ENCODE measurements around the gene AGAP1.

Gene AGAP1

GRCh38 chr2:236161531-236161930 is 667.7 kb downstream of the AGAP1 start:
- DNase-seq (ENCODE audit: low spot score) = no peak

DNA sequence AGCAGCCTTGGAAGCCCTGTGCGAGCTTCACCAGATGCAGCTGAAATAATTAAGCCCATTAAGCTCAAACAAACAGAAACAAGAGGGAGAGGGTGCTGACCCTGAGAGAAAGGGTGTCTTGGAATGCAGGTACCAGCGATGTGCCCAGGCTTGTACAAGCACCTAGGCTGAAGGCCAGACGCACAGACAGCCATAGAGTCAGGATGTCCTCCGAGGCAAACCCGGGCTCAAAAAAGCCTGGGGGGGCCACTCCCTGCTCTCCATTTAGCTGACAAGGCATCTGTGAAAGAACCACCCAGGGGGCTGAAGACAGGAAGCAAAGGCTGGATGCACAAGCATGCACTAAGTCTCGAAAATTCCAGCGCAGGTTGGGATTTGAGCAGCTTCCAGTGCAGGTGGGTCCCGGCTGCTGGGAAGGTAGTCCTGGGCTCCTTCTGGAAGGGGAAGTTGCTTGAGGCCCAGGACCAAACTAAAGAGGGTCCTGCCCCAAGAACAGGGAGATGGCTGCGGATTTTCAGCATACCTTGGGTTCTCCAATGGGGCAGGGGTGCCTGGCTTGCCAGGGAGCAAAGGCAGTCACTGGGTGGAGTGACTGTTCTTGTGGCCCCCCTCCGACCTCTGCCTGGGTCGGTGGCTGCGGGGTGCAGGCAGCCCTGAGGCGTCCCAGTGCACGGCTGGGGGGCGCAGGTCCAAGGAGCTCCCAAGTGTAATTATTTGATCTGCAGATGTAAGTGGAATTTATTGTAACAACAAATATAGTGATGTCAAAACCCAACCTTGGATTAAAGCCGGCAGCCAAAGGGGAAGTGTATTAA is 668.4 kb downstream of the AGAP1 start:
- DNase-seq (ENCODE audit: low spot score) = no peak

DNA sequence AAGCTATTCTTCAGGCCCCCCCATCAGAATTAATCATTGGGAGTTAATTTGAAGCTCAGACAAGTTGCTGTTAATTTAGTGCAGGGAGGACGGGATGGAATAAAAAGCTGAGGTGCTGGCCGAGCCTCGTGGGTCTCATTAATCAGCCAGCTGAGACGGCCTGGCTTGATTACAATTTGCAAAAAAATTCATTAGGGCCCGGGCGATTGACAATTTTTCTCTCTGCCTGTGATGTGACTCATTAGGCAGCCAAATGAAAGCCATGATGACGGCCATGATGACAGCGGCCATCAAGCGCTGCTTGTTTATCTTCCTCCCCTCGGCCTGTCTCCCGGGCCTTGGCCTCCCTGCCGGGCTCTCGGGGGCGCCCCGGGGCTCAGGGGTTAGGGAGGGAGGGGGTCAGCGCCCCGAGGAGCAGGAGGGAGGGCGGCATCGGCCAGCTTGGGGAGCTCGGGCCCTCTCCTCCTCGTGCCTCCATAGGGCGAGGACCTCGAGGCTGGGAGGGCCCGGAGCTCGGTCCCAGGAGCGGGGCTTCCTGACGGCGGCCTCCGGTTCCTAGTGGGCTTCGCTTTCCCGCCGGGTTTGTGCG is 669.1 kb downstream of the AGAP1 start:
- DNase-seq (ENCODE audit: low spot score) = no peak

GRCh38 chr2:236163471-236164200 is 669.8 kb downstream of the AGAP1 start:
- no peak for DNase-seq (ENCODE audit: low spot score)

DNA sequence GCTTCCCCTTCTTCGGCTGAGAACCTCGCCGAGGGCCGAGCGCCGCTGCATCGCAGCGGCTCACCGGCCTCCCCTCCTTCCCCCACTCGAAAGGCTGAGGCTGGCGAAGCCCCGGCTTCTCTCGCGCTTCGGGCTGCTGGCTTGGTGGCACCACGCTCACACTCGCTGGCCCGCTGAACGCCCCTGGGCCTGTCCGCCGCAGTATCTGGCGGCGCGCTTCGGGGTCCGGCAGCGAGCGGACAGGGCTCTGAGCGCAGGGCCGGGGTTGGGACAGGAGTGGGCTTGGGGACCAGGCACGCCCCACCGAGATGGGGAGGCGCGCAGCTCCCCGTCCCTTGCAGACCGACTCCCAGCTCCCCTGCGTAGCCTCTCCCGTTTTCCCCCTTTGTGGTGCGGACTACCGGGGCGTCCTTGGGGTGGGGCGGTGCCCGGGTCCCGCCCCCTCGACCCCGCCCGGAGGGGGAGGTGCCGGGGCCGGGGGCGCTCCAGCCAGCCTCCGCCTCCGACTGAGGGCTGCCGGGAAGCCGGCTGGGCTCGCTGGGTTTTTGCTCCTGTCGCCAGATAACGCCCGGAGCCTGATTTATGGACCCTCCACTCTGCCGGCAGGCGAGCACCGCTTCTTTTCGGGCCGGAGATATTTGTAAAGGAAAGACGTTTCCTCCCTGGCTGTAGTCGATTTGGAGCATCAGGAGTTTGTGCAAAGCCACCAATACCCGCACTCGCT is 670.5 kb downstream of the AGAP1 start:
- no peak for DNase-seq (ENCODE audit: low spot score)

DNA sequence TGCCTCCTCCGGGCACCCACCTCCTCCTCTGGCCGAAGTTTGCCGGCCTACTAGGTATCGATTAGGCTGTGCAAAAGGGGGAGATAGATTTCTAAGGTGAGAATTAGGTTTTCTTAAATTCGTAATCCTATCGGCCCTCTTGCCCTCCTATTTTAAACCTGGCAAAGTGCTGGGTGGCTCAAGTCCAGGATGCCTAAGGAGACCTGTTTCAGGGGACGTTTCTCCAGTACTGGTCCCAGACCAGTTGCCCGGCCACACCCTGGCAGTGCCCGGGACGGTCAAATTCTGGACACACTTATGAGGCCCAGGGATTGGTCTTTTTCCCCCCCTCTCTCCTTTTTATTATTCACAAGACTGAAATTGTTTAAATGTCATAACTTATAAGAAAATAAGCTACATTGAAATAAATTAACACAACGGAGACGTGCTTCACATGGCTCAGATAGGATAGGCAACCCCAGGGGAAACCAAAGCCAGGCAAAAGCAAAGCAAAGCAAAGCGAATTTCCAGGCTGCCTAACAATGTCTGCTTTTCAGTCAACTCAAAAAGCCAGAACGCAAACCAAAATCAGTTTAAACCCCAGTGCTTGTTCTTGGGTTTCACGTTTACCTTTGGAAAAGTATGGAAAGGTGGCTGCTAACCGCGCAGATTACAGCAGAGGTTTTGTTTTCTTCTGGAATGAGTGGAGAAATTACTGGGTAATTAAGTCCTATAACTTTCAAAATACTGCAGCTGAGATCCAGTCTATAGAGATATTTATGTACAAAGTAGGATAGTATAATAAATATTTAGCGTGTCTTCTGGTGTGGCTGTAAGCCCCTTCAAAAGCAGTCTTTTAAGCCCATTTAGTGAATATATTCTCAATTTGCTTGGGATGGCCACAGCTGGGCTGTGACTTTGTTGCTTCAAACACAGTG is 671.3 kb downstream of the AGAP1 start:
- DNase-seq (ENCODE audit: low spot score) = no peak

GRCh38 chr2:236165842-236166795 is 672.3 kb downstream of the AGAP1 start:
- DNase-seq (ENCODE audit: low spot score) = no peak

GRCh38 chr2:236166796-236167296 is 673.0 kb downstream of the AGAP1 start:
- DNase-seq (ENCODE audit: low spot score) = no peak

DNA sequence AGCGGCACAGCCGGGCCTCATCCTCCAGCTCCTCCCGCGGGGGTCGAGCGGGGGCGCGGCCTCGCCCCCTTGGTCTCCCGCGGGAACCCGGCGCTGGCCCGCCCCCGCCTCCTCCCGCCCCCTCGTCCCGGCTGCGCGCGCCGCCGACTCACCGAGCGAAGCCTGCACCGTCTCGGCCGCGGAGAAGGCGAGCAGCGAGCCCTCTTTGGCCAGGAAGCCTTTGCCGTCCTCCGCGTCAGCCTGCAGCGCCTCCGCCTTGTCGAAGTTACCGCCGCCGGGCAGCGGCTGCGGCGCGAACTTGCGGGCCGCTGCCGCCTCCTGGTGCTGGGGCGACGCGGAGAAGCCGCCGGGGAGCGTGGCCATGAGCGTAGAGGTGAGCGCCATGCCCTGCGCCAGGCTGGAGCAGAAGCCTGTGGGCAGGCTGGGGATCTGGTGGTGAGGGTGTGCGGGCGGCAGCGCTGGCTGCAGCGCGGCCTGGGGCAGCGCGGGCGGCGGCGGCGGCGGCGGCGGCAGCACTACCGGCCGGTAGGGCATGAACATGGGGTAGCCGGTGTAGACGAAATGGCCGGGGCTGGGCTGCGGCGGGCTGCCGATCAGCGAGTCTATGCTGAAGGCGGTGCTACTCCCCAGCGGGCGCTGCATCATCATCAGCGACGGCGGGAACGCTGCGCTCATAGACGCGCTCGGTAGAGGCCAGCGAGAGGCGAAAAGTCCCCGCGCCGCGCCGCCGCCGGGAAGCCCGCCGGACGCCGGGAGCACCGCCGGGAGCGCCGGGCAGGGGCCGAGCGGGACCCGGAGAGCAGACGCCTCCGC is 673.7 kb downstream of the AGAP1 start:
- DNase-seq (ENCODE audit: low spot score) = no peak

GRCh38 chr2:236168110-236169080 is 674.6 kb downstream of the AGAP1 start, which contains the start of gene GBX2:
GBX2 (minus strand) TSS chr2:236168386; CDS start chr2:236167971, 415 bp downstream.
- no peak for DNase-seq (ENCODE audit: low spot score)

DNA sequence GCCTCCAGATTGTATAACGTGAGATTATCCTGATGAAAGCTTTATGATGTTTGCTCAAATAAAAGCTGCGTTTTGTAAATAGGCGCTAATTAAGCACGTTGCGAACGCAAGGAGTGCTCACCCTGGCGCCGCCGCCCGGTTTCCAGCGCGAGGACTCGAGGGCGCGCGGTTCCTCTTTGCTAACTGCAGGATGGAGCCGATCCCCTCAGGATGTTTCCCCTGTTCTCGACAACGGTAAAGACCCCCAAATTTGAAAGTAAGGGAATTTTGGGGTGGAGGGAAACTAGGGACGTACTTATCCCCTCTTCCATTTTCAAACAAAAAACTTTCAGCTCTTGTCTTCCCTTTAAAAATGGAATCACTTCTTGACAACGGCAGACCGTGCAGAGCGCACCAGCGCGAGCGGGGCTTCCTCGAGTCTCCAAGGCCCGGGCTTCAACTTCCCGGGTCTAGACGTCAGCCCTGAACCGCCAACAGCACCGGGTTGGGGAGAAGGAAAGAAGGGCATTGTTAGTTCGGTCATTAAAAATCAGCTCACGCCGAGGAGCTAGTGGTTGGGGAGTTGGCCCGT is 675.4 kb downstream of the AGAP1 start:
- no peak for DNase-seq (ENCODE audit: low spot score)

DNA sequence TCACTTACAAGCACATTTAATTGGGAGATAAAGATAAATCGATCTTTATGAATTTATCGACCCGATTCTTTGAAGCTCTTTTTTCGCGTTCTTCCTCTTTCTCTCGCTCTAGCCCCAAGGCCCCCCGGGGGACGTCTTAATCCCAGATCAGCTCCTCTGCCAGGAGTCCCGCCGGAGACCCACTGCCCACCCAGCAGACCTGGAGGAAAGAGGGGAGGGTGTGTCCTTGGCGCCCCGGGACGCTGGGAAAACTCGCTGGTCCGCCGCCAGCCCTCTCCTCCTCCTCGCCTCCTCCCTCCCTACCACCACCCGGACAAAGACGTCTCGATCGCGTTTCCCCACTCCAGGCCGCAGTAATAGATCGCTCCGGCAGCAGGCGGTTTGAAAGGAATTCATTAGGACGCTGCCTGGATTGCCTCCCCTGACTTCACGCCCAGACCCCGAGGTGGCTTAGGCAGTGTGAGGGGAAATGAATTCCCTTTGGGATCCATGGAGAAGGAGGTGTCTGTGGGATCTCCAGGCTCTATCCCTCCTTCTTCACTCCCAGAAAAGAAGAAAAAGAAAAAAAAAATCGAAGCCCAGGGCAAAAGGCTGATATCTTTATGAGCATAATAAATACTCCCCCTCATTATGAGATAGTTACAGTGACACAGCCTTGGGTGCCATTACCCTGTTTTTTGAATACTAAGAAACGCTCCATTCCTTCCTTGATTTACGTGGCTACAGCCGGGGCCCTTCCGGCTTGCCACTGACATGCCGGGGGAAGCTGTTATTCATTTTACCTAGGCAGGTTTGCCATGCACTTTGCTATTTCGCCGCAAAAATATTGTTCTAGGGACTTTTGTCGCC is 676.1 kb downstream of the AGAP1 start:
- DNase-seq (ENCODE audit: low spot score) = no peak

- no peak for DNase-seq (ENCODE audit: low spot score)
Observed at GRCh38 chr2:236170590-236171165, 676.8 kb downstream of the AGAP1 start.

GRCh38 chr2:236171181-236171679 is 677.4 kb downstream of the AGAP1 start:
- no peak for DNase-seq (ENCODE audit: low spot score)

- no peak for DNase-seq (ENCODE audit: low spot score)
Observed at GRCh38 chr2:236171680-236172254, 677.9 kb downstream of the AGAP1 start.

Data from activated CD4-positive, alpha-beta T cell treated with anti-CD3 and anti-CD28 coated beads, Interleukin-2, Interleukin-4, amounts not matched to agents 100 ng/mL and 50 ng/mL, durations not matched to agents 16 hours and 8 hours (primary cell).